Natural killer cell treated with Interleukin-12 subunit alpha and Interleukin-12 subunit beta and Interleukin-15 and Interleukin-18, amount 100 ng/mL, for 72 hours (primary cell): ENCODE results near the gene SEC31B. TPM values are rescaled to one million over a fixed set of nuclear protein-coding genes. Genes with fewer than 3 reads are reported as not detected.
A peak's percentile ranks its signal among the peaks of the same experiment; 100 is the strongest.

ENCODE experiments used
- ATAC-seq, 2 donors: fragments of 150-1000 bp; cut with Tn5 transposase in 1 of 2; sonication (Bioruptor Pico), chemical (Tn5 transposase) in 1 of 2; 2 replicates each; pipeline ENCODE4 v1.10.0; 2021
- DNase-seq: peaks from one replicate; pipeline ENCODE4 v3.0.0; 2022; ENCODE audit warnings: low spot score
- H3K27ac Mint-ChIP-seq, 2 donors: 1 replicate in 1 of 2; 2 replicates in 1 of 2; pipeline ENCODE4 v1.8.0; 2022; ENCODE audit warnings: mixed read lengths in 2 of 2, mild to moderate bottlenecking in 1 of 2, moderate library complexity in 1 of 2
- H3K27me3 Mint-ChIP-seq, 2 donors: 1 replicate in 1 of 2; 2 replicates in 1 of 2; pipeline ENCODE4 v1.8.0; 2022; ENCODE audit warnings: mixed read lengths in 2 of 2
- H3K36me3 Mint-ChIP-seq: one replicate; pipeline ENCODE4 v1.8.0; 2022; ENCODE audit warnings: mixed read lengths
- H3K4me1 Mint-ChIP-seq, 2 donors: 1 replicate in 1 of 2; 2 replicates in 1 of 2; pipeline ENCODE4 v1.8.0; 2022; ENCODE audit warnings: low read depth in 2 of 2, mixed read lengths in 2 of 2, mild to moderate bottlenecking in 1 of 2
- H3K4me3 Mint-ChIP-seq: one replicate; pipeline ENCODE4 v1.8.0; 2022; ENCODE audit warnings: mixed read lengths
- H3K9me3 Mint-ChIP-seq: 2 replicates; pipeline ENCODE4 v1.8.0; 2022; ENCODE audit warnings: mixed read lengths
- total RNA-seq, 2 donors: library from RNA; stranded (reverse); gene quantifications; one replicate each; pipeline ENCODE4 v1.2.3, GENCODE V29; 2022

Gene SEC31B
- 10 to 100 TPM; 22.7 to 62.2 TPM for total RNA-seq

GRCh38 chr10:100519311-100520051, at the start of gene SEC31B:
SEC31B (minus strand) TSS chr10:100519861; CDS start chr10:100516952, 2,909 bp downstream.
- peaks cover 4% of the 10 kb centered on the region for H3K36me3 Mint-ChIP-seq
- peaks cover 0 to 10% of the 10 kb centered on the region in 2 donors for H3K27me3 Mint-ChIP-seq
- H3K27ac Mint-ChIP-seq = no peak within 1 kb of the TSS
- DNase-seq = no peak
- no peak within 1 kb of the TSS for H3K4me3 Mint-ChIP-seq
- no peaks in the 10 kb centered on the region for H3K9me3 Mint-ChIP-seq
- peaks cover 20 to 22% of the 10 kb centered on the region in 2 donors for H3K4me1 Mint-ChIP-seq
- ATAC-seq = peak in 1 of 2 donors; percentile 57

- ATAC-seq (no peak), DNase-seq (no peak)
- Mint-ChIP-seq H3K27ac (no peak overlapping the region), H3K4me1 (no peaks in the 10 kb centered on the region), H3K4me3 (no peak overlapping the region), H3K27me3 (peaks cover 22 to 29% of the 10 kb centered on the region in 2 donors), H3K36me3 (no peaks in the 10 kb centered on the region), H3K9me3 (no peaks in the 10 kb centered on the region)
Observed at GRCh38 chr10:100568912-100569311, 49.3 kb upstream of the SEC31B start.

- Mint-ChIP-seq H3K36me3 (no peaks in the 10 kb centered on the region), H3K4me1 (peaks cover 0 to 3% of the 10 kb centered on the region in 2 donors), H3K27ac (no peak overlapping the region), H3K4me3 (no peak overlapping the region), H3K27me3 (peaks cover 14 to 29% of the 10 kb centered on the region in 2 donors), H3K9me3 (no peaks in the 10 kb centered on the region)
- ATAC-seq = no peak
- DNase-seq = no peak
Observed at GRCh38 chr10:100567826-100568225, 48.2 kb upstream of the SEC31B start.

GRCh38 chr10:100567249-100567648, 47.6 kb upstream of the SEC31B start:
- ATAC-seq = no peak
- Mint-ChIP-seq H3K27me3 (peaks cover 13 to 29% of the 10 kb centered on the region in 2 donors), H3K27ac (no peak overlapping the region), H3K4me3 (no peak overlapping the region), H3K4me1 (peaks cover 0 to 4% of the 10 kb centered on the region in 2 donors), H3K36me3 (no peaks in the 10 kb centered on the region), H3K9me3 (no peaks in the 10 kb centered on the region)
- DNase-seq = no peak

GRCh38 chr10:100566561-100566960, 46.9 kb upstream of the SEC31B start:
- peaks cover 3 to 5% of the 10 kb centered on the region in 2 donors for H3K4me1 Mint-ChIP-seq
- H3K4me3 Mint-ChIP-seq = no peak overlapping the region
- DNase-seq (no peak), ATAC-seq (no peak)
- H3K27me3 Mint-ChIP-seq = peaks cover 13 to 29% of the 10 kb centered on the region in 2 donors
- no peak overlapping the region for H3K27ac Mint-ChIP-seq
- no peaks in the 10 kb centered on the region for H3K36me3 Mint-ChIP-seq
- H3K9me3 Mint-ChIP-seq = no peaks in the 10 kb centered on the region

GRCh38 chr10:100565206-100565985, 45.7 kb upstream of the SEC31B start:
- peaks cover 13 to 36% of the 10 kb centered on the region in 2 donors for H3K27me3 Mint-ChIP-seq
- ATAC-seq (no peak), DNase-seq (no peak)
- H3K4me3 Mint-ChIP-seq = no peak overlapping the region
- no peaks in the 10 kb centered on the region for H3K9me3 Mint-ChIP-seq
- H3K27ac Mint-ChIP-seq = no peak overlapping the region
- H3K4me1 Mint-ChIP-seq = peaks cover 9 to 11% of the 10 kb centered on the region in 2 donors
- H3K36me3 Mint-ChIP-seq = no peaks in the 10 kb centered on the region

GRCh38 chr10:100562008-100562672, 42.5 kb upstream of the SEC31B start:
- no peak overlapping the region for H3K27ac Mint-ChIP-seq
- H3K9me3 Mint-ChIP-seq = no peaks in the 10 kb centered on the region
- H3K4me3 Mint-ChIP-seq = peak overlapping the region; percentile 28
- peaks cover 9 to 11% of the 10 kb centered on the region in 2 donors for H3K4me1 Mint-ChIP-seq
- H3K36me3 Mint-ChIP-seq = peaks cover 6% of the 10 kb centered on the region
- peak; percentile 91 to 93 for ATAC-seq
- peaks cover 13 to 35% of the 10 kb centered on the region in 2 donors for H3K27me3 Mint-ChIP-seq
- peak; percentile 76 for DNase-seq

- Mint-ChIP-seq H3K4me3 (peak overlapping the region; percentile 28), H3K27ac (no peak overlapping the region), H3K4me1 (peaks cover 9 to 11% of the 10 kb centered on the region in 2 donors), H3K36me3 (peaks cover 6% of the 10 kb centered on the region), H3K9me3 (no peaks in the 10 kb centered on the region), H3K27me3 (peaks cover 13 to 24% of the 10 kb centered on the region in 2 donors)
- DNase-seq = no peak
- no peak for ATAC-seq
Observed at GRCh38 chr10:100561005-100561404, 41.3 kb upstream of the SEC31B start.

GRCh38 chr10:100560248-100560647, 40.6 kb upstream of the SEC31B start:
- no peaks in the 10 kb centered on the region for H3K9me3 Mint-ChIP-seq
- ATAC-seq (no peak), DNase-seq (no peak)
- peaks cover 13 to 22% of the 10 kb centered on the region in 2 donors for H3K27me3 Mint-ChIP-seq
- no peak overlapping the region for H3K4me3 Mint-ChIP-seq
- peaks cover 9 to 11% of the 10 kb centered on the region in 2 donors for H3K4me1 Mint-ChIP-seq
- H3K27ac Mint-ChIP-seq = no peak overlapping the region
- H3K36me3 Mint-ChIP-seq = peaks cover 12% of the 10 kb centered on the region

GRCh38 chr10:100554902-100555301, 35.2 kb upstream of the SEC31B start:
- H3K27me3 Mint-ChIP-seq = no peaks in the 10 kb centered on the region
- no peak overlapping the region for H3K27ac Mint-ChIP-seq
- peaks cover 0 to 3% of the 10 kb centered on the region in 2 donors for H3K4me1 Mint-ChIP-seq
- H3K36me3 Mint-ChIP-seq = peaks cover 12% of the 10 kb centered on the region
- no peak for DNase-seq
- H3K4me3 Mint-ChIP-seq = no peak overlapping the region
- no peaks in the 10 kb centered on the region for H3K9me3 Mint-ChIP-seq
- ATAC-seq = no peak

- no peak overlapping the region for H3K27ac Mint-ChIP-seq
Observed at GRCh38 chr10:100553929-100554328, 34.3 kb upstream of the SEC31B start.

GRCh38 chr10:100551738-100552137, 32.1 kb upstream of the SEC31B start:
- Mint-ChIP-seq H3K27ac (no peak overlapping the region), H3K36me3 (peaks cover 12% of the 10 kb centered on the region), H3K27me3 (no peaks in the 10 kb centered on the region), H3K9me3 (no peaks in the 10 kb centered on the region), H3K4me1 (peaks cover 0 to 3% of the 10 kb centered on the region in 2 donors), H3K4me3 (no peak overlapping the region)
- no peak for DNase-seq
- ATAC-seq = no peak

More at GRCh38 chr10:100553929-100554328, 34.3 kb upstream of the SEC31B start:
- Mint-ChIP-seq H3K9me3 (no peaks in the 10 kb centered on the region), H3K27me3 (no peaks in the 10 kb centered on the region), H3K4me1 (peaks cover 0 to 3% of the 10 kb centered on the region in 2 donors), H3K36me3 (peaks cover 12% of the 10 kb centered on the region), H3K4me3 (no peak overlapping the region)
- DNase-seq (no peak), ATAC-seq (no peak)

GRCh38 chr10:100551196-100551595, 31.5 kb upstream of the SEC31B start:
- no peak overlapping the region for H3K4me3 Mint-ChIP-seq
- DNase-seq (no peak), ATAC-seq (no peak)
- H3K36me3 Mint-ChIP-seq = peaks cover 12% of the 10 kb centered on the region
- no peaks in the 10 kb centered on the region for H3K27me3 Mint-ChIP-seq
- H3K27ac Mint-ChIP-seq = no peak overlapping the region
- no peaks in the 10 kb centered on the region for H3K9me3 Mint-ChIP-seq
- H3K4me1 Mint-ChIP-seq = peaks cover 0 to 3% of the 10 kb centered on the region in 2 donors
